K562 (cell line): Measurements from ENCODE around the gene C4orf54. TPM values are rescaled to one million over a fixed set of nuclear protein-coding genes. Genes with fewer than 3 reads are reported as not detected.

Experiments used
- ATAC-seq: fragments of 200-7000 bp; cut with Tn5 transposase; 3 replicates; pipeline ENCODE4 v1.9.1; 2020; ENCODE audit warnings: moderate library complexity
- BruUV-seq: library from RNA; stranded (reverse); fragments of 400-500 nt; replicated peaks from 2 replicates; lab custom pipeline; 2021; lab: Mats Ljungman, UMichigan
- CTCF ChIA-PET: fragments of 300-600 bp; formaldehyde crosslinking; extraction: SDS; loops from one replicate; lab custom pipeline; 2021; ENCODE audit warnings: low intra/inter-chr PET ratio; lab: Yijun Ruan, JAX
- POLR2A ChIA-PET: fragments of 300-600, 350-650 bp; sonication (Branson Sonifier 250); formaldehyde crosslinking; extraction: SDS; loops from one replicate; lab custom pipeline; 2021; ENCODE audit warnings: antibody characterized with exemption, inconsistent platforms; lab: Yijun Ruan, JAX
- DNase-seq, 4 experiments: peaks; one replicate each; pipeline versions ENCODE4 v3.0.0 to v3.0.0-alpha.2; 2011 to 2018; ENCODE audit warnings: low spot score in 3 of 4, mixed read lengths in 3 of 4; ENCODE audit errors: extremely low read depth in 1 of 4
- FAIRE-seq: peaks from 2 replicates; lab custom pipeline; 2011; peaks lifted over from hg19 to GRCh38; lab: Jason Lieb, UNC
- H2AFZ ChIP-seq: 2 replicates; pipeline ENCODE4 v1.6.0; 2011; ENCODE audit warnings: low read depth, low read length, control low read depth, inconsistent platforms
- H3K27ac ChIP-seq: fragments of 200-600 bp; 3 replicates; pipeline ENCODE4 v1.8.0; 2011; ENCODE audit warnings: low read depth, mild to moderate bottlenecking, control low read depth, inconsistent platforms, low read length, moderate library complexity, mixed read lengths; ENCODE audit errors: extremely low read depth
- H3K27me3 ChIP-seq, 2 experiments: fragments of 300-600 bp in 1 of 2; 2 replicates in 1 of 2; 3 replicates in 1 of 2; pipeline versions ENCODE4 v1.6.0 to v1.8.0; 2011; ENCODE audit warnings: inconsistent platforms in 2 of 2, low read length in 2 of 2, mild to moderate bottlenecking in 1 of 2, mixed read lengths in 1 of 2, moderate library complexity in 1 of 2; ENCODE audit not compliant: control insufficient read depth in 2 of 2, insufficient read depth in 2 of 2
- H3K36me3 ChIP-seq: fragments of 300-600 bp; 3 replicates; pipeline ENCODE4 v1.8.0; 2011; ENCODE audit warnings: mild to moderate bottlenecking, low read length, inconsistent platforms; ENCODE audit not compliant: control insufficient read depth, insufficient read depth
- H3K4me1 ChIP-seq, 2 experiments: fragments of 200-600 bp in 1 of 2; replicated peaks in 1 of 2; 2 replicates in 1 of 2; 3 replicates in 1 of 2; pipeline versions ENCODE4 v1.5.1 to v1.8.0; 2011; ENCODE audit warnings: inconsistent platforms in 2 of 2, low read length in 2 of 2, mild to moderate bottlenecking in 1 of 2, mixed read lengths in 1 of 2, moderate library complexity in 1 of 2; ENCODE audit not compliant: control insufficient read depth in 2 of 2, insufficient read depth in 2 of 2
- H3K4me2 ChIP-seq: 2 replicates; pipeline ENCODE4 v1.6.1; 2011; ENCODE audit warnings: low read length, control low read depth, inconsistent platforms, mixed read lengths; ENCODE audit not compliant: insufficient read depth
- H3K4me3 ChIP-seq: fragments of 200-600 bp; sonication (generic), shearing (Covaris generic); 2 replicates; pipeline ENCODE4 v1.5.1; 2016; ENCODE audit warnings: control low read depth, inconsistent platforms
- H3K79me2 ChIP-seq: fragments of 200-600 bp; 3 replicates; pipeline ENCODE4 v1.8.0; 2011; ENCODE audit warnings: low read length, inconsistent platforms; ENCODE audit not compliant: control insufficient read depth, insufficient read depth
- H3K9ac ChIP-seq, 2 experiments: 2 replicates each; pipeline versions ENCODE4 v1.6.0 to v1.6.1; 2011; ENCODE audit warnings: low read depth in 2 of 2, low read length in 2 of 2, control low read depth in 1 of 2, inconsistent platforms in 1 of 2, mild to moderate bottlenecking in 1 of 2, mixed read lengths in 1 of 2; ENCODE audit not compliant: insufficient read depth in 1 of 2
- H3K9me1 ChIP-seq: one replicate; pipeline ENCODE4 v1.6.0; 2011; ENCODE audit warnings: inconsistent platforms, mild to moderate bottlenecking, low read length, moderate library complexity; ENCODE audit not compliant: control insufficient read depth, insufficient read depth
- H3K9me3 ChIP-seq: replicated peaks from 2 replicates; pipeline ENCODE4 v1.5.1; 2011; ENCODE audit warnings: low read depth, low read length, inconsistent platforms; ENCODE audit not compliant: control insufficient read depth, insufficient read depth
- H4K20me1 ChIP-seq: replicated peaks from 2 replicates; pipeline ENCODE4 v1.6.1; 2011; ENCODE audit warnings: low read length, inconsistent platforms, mixed read lengths; ENCODE audit not compliant: control insufficient read depth, insufficient read depth
- FIP1L1 ChIP-seq: fragments of 200-400 bp; formaldehyde crosslinking; IDR thresholded peaks from 2 replicates; pipeline ENCODE4 v1.6.1; 2018; ENCODE audit warnings: mild to moderate bottlenecking, low read depth, low read length; ENCODE audit not compliant: poor library complexity, severe bottlenecking
- NCOA1 ChIP-seq: fragments of 450-650 bp; IDR thresholded peaks from 2 replicates; pipeline ENCODE4 v1.6.1; 2016; ENCODE audit warnings: low read depth
- RAD51 ChIP-seq: fragments of 450-650 bp; IDR thresholded peaks from 2 replicates; pipeline ENCODE4 v1.7.1; 2016; ENCODE audit warnings: low read depth, mild to moderate bottlenecking, borderline replicate concordance
- ZNF584 ChIP-seq: fragments of 200-800 bp; sonication (Bioruptor generic); IDR thresholded peaks from 2 replicates; pipeline ENCODE4 v1.6.1; 2016; ENCODE audit warnings: low read depth, mild to moderate bottlenecking, missing genetic modification characterization, missing compliant biosample characterization
- WGBS: fragments of 100-300 bp; shearing (Covaris generic); methylation state at CpG from one replicate; pipeline ENCODE4 v1.1.6; 2016; ENCODE audit warnings: low coverage, mixed read lengths; ENCODE audit not compliant: insufficient coverage; ENCODE audit errors: missing lambda C conversion rate; 5-methylcytosine and 5-hydroxymethylcytosine counted together
- in situ Hi-C: fragments of 300-500 bp; cut with MboI; formaldehyde crosslinking; loops from 4 replicates; pipeline ENCODE4 v1.15.0; 2018; ENCODE audit warnings: inconsistent platforms, mixed read lengths
- intact Hi-C: fragments of 100-400 bp; cut with micrococcal nuclease; formaldehyde crosslinking; loops from 2 replicates; pipeline ENCODE4 v1.14.2; 2022
- polyA plus RNA-seq, 8 experiments: library from polyadenylated mRNA; depleted of rRNA in 4 of 8; stranded (reverse) in 5 of 8; unstranded in 3 of 8; fragments of >200 nt; fragmentation: Nextera tagmentation in 2 of 8; fragmentation: Illumina TruSeq in 1 of 8; extraction: Ambion mirVana in 2 of 8; extraction: Trizol in 1 of 8; gene quantifications; 2 replicates each; pipeline versions ENCODE4 v1.2.1 to v1.2.3, GENCODE V29; 2011 to 2014; ENCODE audit warnings: inconsistent platforms in 1 of 8, missing spikeins in 1 of 8
- total RNA-seq, 7 experiments: library from RNA; depleted of rRNA in 6 of 7; stranded (reverse); fragments of >200 nt in 6 of 7; fragmentation: Illumina TruSeq in 2 of 7; extraction: Trizol in 2 of 7; gene quantifications; 2 replicates each; pipeline versions ENCODE4 v1.2.1 to v1.2.3, GENCODE V29; 2011 to 2021; ENCODE audit warnings: low replicate concordance in 1 of 7
- TF ChIP-seq, protein P1 (sequence below): IDR thresholded peaks from 2 replicates; pipeline ENCODE4 v1.6.1; 2011; ENCODE audit not compliant: insufficient read length; ENCODE audit errors: extremely low read depth
- TF ChIP-seq, protein P2 (sequence below), 2 experiments: fragments of 450-650 bp in 1 of 2; sonication (generic) in 1 of 2; formaldehyde crosslinking in 1 of 2; IDR thresholded peaks in 1 of 2; conservative IDR thresholded peaks in 1 of 2; 2 replicates each; pipeline versions ENCODE4 v1.6.1 to v1.8.1; 2016 to 2023; ENCODE audit warnings: mild to moderate bottlenecking in 2 of 2, moderate library complexity in 2 of 2, inconsistent platforms in 1 of 2, missing genetic modification reagents in 1 of 2

The C4orf54 gene
- total and polyA plus RNA-seq, 9 of the 15 experiments (the other 6 are each of a cell fraction or from before 2014, with no cell fraction given) = not detected

DNA sequence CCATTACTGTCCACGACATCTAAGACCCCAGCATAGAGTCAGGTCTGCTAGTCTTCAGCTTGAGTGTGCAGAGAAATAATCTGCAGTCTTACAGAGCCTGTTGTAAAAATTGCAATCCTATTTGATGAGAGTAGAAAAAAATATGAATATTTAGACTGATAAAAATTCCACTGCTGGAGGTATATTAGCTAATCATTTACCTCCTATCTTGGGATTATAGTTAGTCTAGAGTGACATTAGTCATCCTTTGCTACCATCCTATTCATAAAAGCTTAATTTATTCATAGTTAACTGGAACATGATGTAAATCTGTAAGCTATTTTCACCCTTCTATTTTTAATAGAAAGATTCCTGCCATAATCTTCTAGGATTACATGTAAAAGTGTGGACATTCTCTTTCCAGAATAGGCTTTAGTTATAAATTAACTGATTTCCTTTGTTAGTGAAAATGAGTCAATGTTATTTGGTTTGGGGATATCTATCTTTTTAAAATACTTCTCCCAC is 26.7 kb downstream of the C4orf54 start:
- DNase-seq (no peak), ATAC-seq (no peak), FAIRE-seq (no peak)
- Histone ChIP-seq H3K4me3 (no peak overlapping the region), H3K4me2 (no peak overlapping the region), H2AFZ (no peak overlapping the region), H3K27ac (no peak overlapping the region), H3K4me1 (no peaks in the 10 kb centered on the region), H3K36me3 (no peaks in the 10 kb centered on the region), H3K79me2 (no peaks in the 10 kb centered on the region), H3K9me3 (no peaks in the 10 kb centered on the region), H4K20me1 (no peaks in the 10 kb centered on the region), H3K9me1 (no peaks in the 10 kb centered on the region), H3K9ac (no peak overlapping the region), H3K27me3 (peaks cover 0 to 2% of the 10 kb centered on the region in 2 experiments; a peak in 1 of 5 replicates)
- in situ Hi-C loops (no loop called here), intact Hi-C loops (no loop called here)
- POLR2A ChIA-PET = no interaction called here
- WGBS = 0% methylated on average over 1 of the region's 1 CpG
- no TSS peak for BruUV-seq
- TF ChIP-seq ZNF584 (CRISPR knock-in tag) (no peak), NCOA1 (no peak), RAD51 (no peak), FIP1L1 (no peak)
- TF ChIP-seq, protein P1, sequence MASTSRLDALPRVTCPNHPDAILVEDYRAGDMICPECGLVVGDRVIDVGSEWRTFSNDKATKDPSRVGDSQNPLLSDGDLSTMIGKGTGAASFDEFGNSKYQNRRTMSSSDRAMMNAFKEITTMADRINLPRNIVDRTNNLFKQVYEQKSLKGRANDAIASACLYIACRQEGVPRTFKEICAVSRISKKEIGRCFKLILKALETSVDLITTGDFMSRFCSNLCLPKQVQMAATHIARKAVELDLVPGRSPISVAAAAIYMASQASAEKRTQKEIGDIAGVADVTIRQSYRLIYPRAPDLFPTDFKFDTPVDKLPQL = no peak
- TF ChIP-seq, protein P2, sequence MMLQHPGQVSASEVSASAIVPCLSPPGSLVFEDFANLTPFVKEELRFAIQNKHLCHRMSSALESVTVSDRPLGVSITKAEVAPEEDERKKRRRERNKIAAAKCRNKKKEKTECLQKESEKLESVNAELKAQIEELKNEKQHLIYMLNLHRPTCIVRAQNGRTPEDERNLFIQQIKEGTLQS (IDR thresholded peaks at IDR 0.05) = no peak
- TF ChIP-seq, protein P2 (CRISPR knock-in tag; conservative IDR thresholded peaks at IDR 0.05) = no peak
- CTCF ChIA-PET = no interaction called here
